DND-41 (cell line): Measurements from ENCODE around the gene CSNK2A1.

Experiments
- EZH2 ChIP-seq: IDR thresholded peaks from 3 replicates; pipeline ENCODE4 v1.6.1; 2012; ENCODE audit warnings: borderline replicate concordance, low read depth, mild to moderate bottlenecking, moderate library complexity, low read length, inconsistent platforms; ENCODE audit not compliant: severe bottlenecking
- TF ChIP-seq, protein P1 (sequence below): IDR thresholded peaks from 2 replicates; pipeline ENCODE4 v1.5.1; 2012; ENCODE audit warnings: borderline replicate concordance, low read length, moderate library complexity, mild to moderate bottlenecking; ENCODE audit not compliant: poor library complexity, severe bottlenecking; ENCODE audit errors: extremely low read depth

GRCh38 chr20:561437-562231 lies 18.0 kb upstream of the CSNK2A1 start:
- TF ChIP-seq, protein P1, sequence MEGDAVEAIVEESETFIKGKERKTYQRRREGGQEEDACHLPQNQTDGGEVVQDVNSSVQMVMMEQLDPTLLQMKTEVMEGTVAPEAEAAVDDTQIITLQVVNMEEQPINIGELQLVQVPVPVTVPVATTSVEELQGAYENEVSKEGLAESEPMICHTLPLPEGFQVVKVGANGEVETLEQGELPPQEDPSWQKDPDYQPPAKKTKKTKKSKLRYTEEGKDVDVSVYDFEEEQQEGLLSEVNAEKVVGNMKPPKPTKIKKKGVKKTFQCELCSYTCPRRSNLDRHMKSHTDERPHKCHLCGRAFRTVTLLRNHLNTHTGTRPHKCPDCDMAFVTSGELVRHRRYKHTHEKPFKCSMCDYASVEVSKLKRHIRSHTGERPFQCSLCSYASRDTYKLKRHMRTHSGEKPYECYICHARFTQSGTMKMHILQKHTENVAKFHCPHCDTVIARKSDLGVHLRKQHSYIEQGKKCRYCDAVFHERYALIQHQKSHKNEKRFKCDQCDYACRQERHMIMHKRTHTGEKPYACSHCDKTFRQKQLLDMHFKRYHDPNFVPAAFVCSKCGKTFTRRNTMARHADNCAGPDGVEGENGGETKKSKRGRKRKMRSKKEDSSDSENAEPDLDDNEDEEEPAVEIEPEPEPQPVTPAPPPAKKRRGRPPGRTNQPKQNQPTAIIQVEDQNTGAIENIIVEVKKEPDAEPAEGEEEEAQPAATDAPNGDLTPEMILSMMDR, result peak; percentile 94
- TF ChIP-seq EZH2, result no peak
